Keratinocyte (primary cell): ENCODE results near the gene HSD11B2. TPM values are rescaled to one million over a fixed set of nuclear protein-coding genes. Genes with fewer than 3 reads are reported as not detected.

Experiments used
- DNase-seq: peaks from one replicate; pipeline ENCODE4 v3.0.0-alpha.2; 2011; ENCODE audit warnings: low read depth, missing footprints, low spot score
- FAIRE-seq: peaks from 2 replicates; lab custom pipeline; 2011; peaks lifted over from hg19 to GRCh38; lab: Jason Lieb, UNC
- H2AFZ ChIP-seq: 2 replicates; pipeline ENCODE4 v1.6.0; 2012; ENCODE audit warnings: low read length, control low read depth, inconsistent platforms; ENCODE audit not compliant: control insufficient read depth
- H3K27ac ChIP-seq: 2 replicates; pipeline ENCODE4 v1.5.1; 2011; ENCODE audit warnings: low read length; ENCODE audit not compliant: control insufficient read depth, insufficient read depth
- H3K27me3 ChIP-seq: 3 replicates; pipeline ENCODE4 v1.6.0; 2011; ENCODE audit warnings: low read length; ENCODE audit not compliant: control insufficient read depth, insufficient read depth; ENCODE audit errors: extremely low read depth
- H3K36me3 ChIP-seq, 2 experiments: 2 replicates in 1 of 2; 3 replicates in 1 of 2; pipeline ENCODE4 v1.5.1; 2011; ENCODE audit warnings: low read length in 2 of 2, mild to moderate bottlenecking in 1 of 2; ENCODE audit not compliant: control insufficient read depth in 2 of 2, insufficient read depth in 2 of 2; ENCODE audit errors: extremely low read depth in 1 of 2
- H3K4me1 ChIP-seq: 3 replicates; pipeline ENCODE4 v1.5.1; 2011; ENCODE audit warnings: low read length; ENCODE audit not compliant: control insufficient read depth, insufficient read depth; ENCODE audit errors: extremely low read depth
- H3K4me2 ChIP-seq: 3 replicates; pipeline ENCODE4 v1.6.0; 2011; ENCODE audit warnings: low read depth, low read length; ENCODE audit not compliant: control insufficient read depth, insufficient read depth; ENCODE audit errors: extremely low read depth
- H3K4me3 ChIP-seq, 3 experiments: fragments of 200-600 bp in 1 of 3; sonication (generic) in 1 of 3; 2 replicates in 2 of 3; 3 replicates in 1 of 3; pipeline ENCODE4 v1.5.1; 2011 to 2016; ENCODE audit warnings: low read length in 3 of 3, mild to moderate bottlenecking in 3 of 3, control low read depth in 2 of 3, inconsistent platforms in 1 of 3, low read depth in 1 of 3, mixed read lengths in 1 of 3, mixed run types in 1 of 3, moderate library complexity in 1 of 3; ENCODE audit not compliant: control insufficient read depth in 2 of 3, insufficient read depth in 2 of 3; ENCODE audit errors: extremely low read depth in 1 of 3
- H3K79me2 ChIP-seq: 2 replicates; pipeline ENCODE4 v1.6.0; 2012; ENCODE audit warnings: low read length; ENCODE audit not compliant: control insufficient read depth, insufficient read depth
- H3K9ac ChIP-seq: 3 replicates; pipeline ENCODE4 v1.6.0; 2011; ENCODE audit warnings: low read length; ENCODE audit not compliant: control insufficient read depth, insufficient read depth; ENCODE audit errors: extremely low read depth
- H3K9me1 ChIP-seq: 3 replicates; pipeline ENCODE4 v1.6.0; 2011; ENCODE audit warnings: low read length; ENCODE audit not compliant: control insufficient read depth, insufficient read depth; ENCODE audit errors: extremely low read depth
- H3K9me3 ChIP-seq: 2 replicates; pipeline ENCODE4 v1.5.1; 2012; ENCODE audit warnings: low read depth, low read length; ENCODE audit not compliant: control insufficient read depth
- H4K20me1 ChIP-seq: 3 replicates; pipeline ENCODE4 v1.6.0; 2011; ENCODE audit warnings: low read length; ENCODE audit not compliant: control insufficient read depth, insufficient read depth; ENCODE audit errors: extremely low read depth
- CTCF ChIP-seq, 3 experiments: IDR thresholded peaks in 1 of 3; conservative IDR thresholded peaks in 1 of 3; optimal IDR thresholded peaks in 1 of 3; 2 replicates in 2 of 3; 3 replicates in 1 of 3; pipeline versions ENCODE3 to v1.5.1; 2011; ENCODE audit warnings: low read length in 3 of 3, mild to moderate bottlenecking in 3 of 3, moderate library complexity in 2 of 3, control low read depth in 1 of 3, inconsistent platforms in 1 of 3; ENCODE audit not compliant: insufficient read depth in 2 of 3; ENCODE audit errors: extremely low read depth in 1 of 3
- EZH2 ChIP-seq: IDR thresholded peaks from one replicate; pipeline ENCODE4 v1.6.1; 2012; ENCODE audit warnings: inconsistent platforms, mild to moderate bottlenecking, low read length, moderate library complexity
- dilution Hi-C: fragments of 300-500 bp; cut with MboI; formaldehyde crosslinking; loops from one replicate; pipeline ENCODE4 v1.7.0; 2020; ENCODE audit warnings: low sequenced_read_pairs; ENCODE audit not compliant: extremely low pct_ligation_motif_present
- polyA plus RNA-seq, 5 experiments: library from polyadenylated mRNA; depleted of rRNA in 3 of 5; stranded (reverse) in 3 of 5; stranded (forward) in 1 of 5; unstranded in 1 of 5; fragments of >200 nt; gene quantifications; 1 replicate in 1 of 5; 2 replicates in 3 of 5; 3 replicates in 1 of 5; pipeline versions ENCODE4 v1.2.1 to v1.2.3, GENCODE V29; 2011 to 2012; ENCODE audit warnings: missing spikeins in 2 of 5, low read depth in 1 of 5, low replicate concordance in 1 of 5

The HSD11B2 gene
- polyA plus RNA-seq, 1 donor (not counting 4 experiments of a cell fraction or from before 2014, with no cell fraction given) = 0.93 TPM

GRCh38 chr16:67390816-67391423, 40.0 kb upstream of the HSD11B2 start:
- H3K9me3 ChIP-seq = no peaks in the 10 kb centered on the region
- dilution Hi-C loops = no loop called here
- no peak overlapping the region for H3K9ac ChIP-seq
- no peak overlapping the region for H3K27ac ChIP-seq
- H3K27me3 ChIP-seq = peaks cover 25% of the 10 kb centered on the region
- H4K20me1 ChIP-seq = no peaks in the 10 kb centered on the region
- no peak overlapping the region for H3K4me2 ChIP-seq
- H3K9me1 ChIP-seq = no peaks in the 10 kb centered on the region
- H3K36me3 ChIP-seq = no peaks in the 10 kb centered on the region
- TF ChIP-seq CTCF (optimal IDR thresholded peaks at IDR 0.05 in 1 of 3, IDR thresholded peaks at IDR 0.05 in 1 of 3, conservative IDR thresholded peaks at IDR 0.05 in 1 of 3; ENCODE audit: extremely low read depth in 1 of 3, insufficient read depth in 2 of 3, low read length in 3 of 3) = no peak
- no peak for TF ChIP-seq EZH2
- no peak for FAIRE-seq
- no peaks in the 10 kb centered on the region for H3K79me2 ChIP-seq
- DNase-seq = no peak
- H2AFZ ChIP-seq = no peak overlapping the region
- peaks cover 4% of the 10 kb centered on the region for H3K4me1 ChIP-seq
- H3K4me3 ChIP-seq = no peak overlapping the region

- no peaks in the 10 kb centered on the region for H3K79me2 ChIP-seq
- FAIRE-seq (no peak), DNase-seq (no peak)
- H3K4me3 ChIP-seq = no peak overlapping the region
- no peaks in the 10 kb centered on the region for H4K20me1 ChIP-seq
- dilution Hi-C loops = no loop called here
- H2AFZ ChIP-seq = no peak overlapping the region
- H3K9me3 ChIP-seq = no peaks in the 10 kb centered on the region
- TF ChIP-seq CTCF (optimal IDR thresholded peaks at IDR 0.05 in 1 of 3, IDR thresholded peaks at IDR 0.05 in 1 of 3, conservative IDR thresholded peaks at IDR 0.05 in 1 of 3; ENCODE audit: extremely low read depth in 1 of 3, insufficient read depth in 2 of 3, low read length in 3 of 3) (no peak), EZH2 (no peak)
- H3K4me1 ChIP-seq = peaks cover 11% of the 10 kb centered on the region
- no peak overlapping the region for H3K27ac ChIP-seq
- no peaks in the 10 kb centered on the region for H3K36me3 ChIP-seq
- H3K4me2 ChIP-seq = no peak overlapping the region
- peaks cover 25% of the 10 kb centered on the region for H3K27me3 ChIP-seq
- no peak overlapping the region for H3K9ac ChIP-seq
- H3K9me1 ChIP-seq = no peaks in the 10 kb centered on the region
Observed at GRCh38 chr16:67391424-67392300, 39.3 kb upstream of the HSD11B2 start.
